HG02678 (cell line): ENCODE measurements around the gene RASIP1.

Experiments used
- ATAC-seq: cut with Tn5 transposase; IDR thresholded peaks from one replicate; pipeline ENCODE4 v1.9.1; 2021; ENCODE audit warnings: mild to moderate bottlenecking, moderate library complexity; ENCODE audit not compliant: unreplicated experiment

Gene RASIP1

DNA sequence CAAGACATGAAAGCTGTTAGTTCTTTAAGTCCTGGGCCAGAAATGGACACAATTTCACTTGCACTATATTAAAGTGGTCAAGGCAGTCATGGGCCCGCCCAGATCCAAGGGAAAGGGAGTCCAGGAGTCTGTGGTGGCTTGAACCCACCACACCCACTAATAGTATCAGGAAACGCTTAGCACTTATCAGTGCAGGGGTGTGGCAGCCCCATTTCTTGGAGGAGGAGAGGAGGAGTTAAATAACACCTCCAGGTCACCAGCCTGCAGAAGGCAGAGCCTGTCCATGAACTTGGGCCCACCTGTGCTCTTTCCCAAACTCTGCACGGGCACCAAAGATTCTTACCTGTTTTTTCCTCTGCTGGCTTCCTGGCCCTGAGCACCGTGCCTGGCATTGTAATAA, 62.2 kb downstream of the RASIP1 start:
- no peak for ATAC-seq

DNA sequence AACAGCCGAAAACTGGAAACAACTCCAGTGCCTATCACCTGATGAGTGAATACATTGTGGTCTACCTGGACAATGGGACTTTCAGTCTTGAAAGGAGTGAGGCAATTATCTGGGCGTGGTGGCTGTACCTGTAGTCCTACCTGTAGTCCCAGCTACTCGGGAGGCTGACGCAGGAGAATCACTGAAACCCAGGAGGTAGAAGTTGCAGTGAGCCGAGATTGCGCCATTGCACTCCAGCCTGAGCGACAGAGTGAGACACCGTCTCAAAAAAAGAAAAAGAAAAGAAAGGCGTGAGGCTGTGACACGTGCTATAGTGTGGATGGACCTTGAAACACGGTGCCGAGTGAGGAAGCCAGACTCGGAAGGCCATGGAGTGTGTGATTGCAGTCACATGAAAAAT, 63.5 kb downstream of the RASIP1 start:
- no peak for ATAC-seq

DNA sequence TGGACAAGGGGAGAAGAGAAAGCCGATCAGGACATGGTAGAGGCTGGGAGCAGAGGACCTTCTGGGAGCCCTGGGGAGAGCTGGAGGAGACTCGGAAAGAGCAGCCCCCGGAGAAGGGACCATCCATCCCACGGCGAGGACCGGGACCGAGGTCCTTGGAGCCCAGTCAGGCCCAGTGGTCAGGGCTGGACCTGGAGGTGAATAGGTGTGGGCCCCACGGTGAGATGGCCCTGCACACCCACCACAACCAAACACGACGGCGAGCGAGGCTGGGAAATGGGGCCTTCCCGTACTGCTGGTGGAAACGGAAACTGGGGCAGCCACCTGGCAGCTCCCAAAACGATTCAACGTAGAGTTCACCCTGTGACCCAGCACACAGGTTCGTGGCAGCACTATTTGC, 63.9 kb downstream of the RASIP1 start:
- no peak for ATAC-seq

DNA sequence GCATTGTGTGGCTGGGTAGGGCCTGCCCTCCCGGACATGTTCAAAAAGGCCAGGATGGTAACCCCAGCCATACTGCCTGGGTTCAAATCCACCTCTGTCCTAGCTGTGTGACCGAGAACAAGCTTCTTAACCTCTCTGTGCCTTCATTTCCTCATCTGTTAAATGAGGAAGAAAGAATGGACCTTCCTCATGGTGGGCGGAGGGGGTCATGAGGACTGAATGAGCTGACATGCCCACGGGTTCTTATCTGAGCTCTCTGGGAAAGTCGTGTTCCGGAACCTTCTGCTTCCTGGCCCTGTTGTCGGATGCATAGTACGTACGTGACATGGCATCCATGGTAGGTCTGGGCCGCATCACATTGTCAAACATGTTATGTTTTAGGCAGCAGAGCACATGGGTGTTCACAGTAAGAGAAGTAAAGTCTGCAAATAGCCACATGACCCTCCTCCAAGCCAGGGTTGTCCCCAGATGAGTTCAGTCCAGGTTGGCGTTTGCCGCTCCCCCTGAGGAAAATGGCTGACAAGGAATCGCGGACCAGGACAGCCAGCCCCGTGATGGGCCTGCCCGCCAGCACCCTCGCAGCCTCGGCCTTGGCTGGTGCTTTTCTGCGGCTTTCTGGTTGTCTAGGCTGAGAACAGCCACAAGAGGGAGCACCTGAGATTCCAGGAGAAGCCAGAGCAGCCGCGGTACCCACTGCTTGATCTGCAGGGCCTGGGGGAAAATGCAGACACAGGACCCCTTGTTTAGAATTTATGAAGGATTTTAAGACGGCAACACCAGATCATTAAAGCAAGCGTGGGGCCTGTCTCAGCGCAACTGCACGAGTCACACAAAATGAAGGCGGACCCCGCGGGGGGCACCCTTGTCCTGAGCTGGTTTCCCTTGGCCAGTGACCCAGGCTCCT, 65.2 kb downstream of the RASIP1 start:
- no peak for ATAC-seq

DNA sequence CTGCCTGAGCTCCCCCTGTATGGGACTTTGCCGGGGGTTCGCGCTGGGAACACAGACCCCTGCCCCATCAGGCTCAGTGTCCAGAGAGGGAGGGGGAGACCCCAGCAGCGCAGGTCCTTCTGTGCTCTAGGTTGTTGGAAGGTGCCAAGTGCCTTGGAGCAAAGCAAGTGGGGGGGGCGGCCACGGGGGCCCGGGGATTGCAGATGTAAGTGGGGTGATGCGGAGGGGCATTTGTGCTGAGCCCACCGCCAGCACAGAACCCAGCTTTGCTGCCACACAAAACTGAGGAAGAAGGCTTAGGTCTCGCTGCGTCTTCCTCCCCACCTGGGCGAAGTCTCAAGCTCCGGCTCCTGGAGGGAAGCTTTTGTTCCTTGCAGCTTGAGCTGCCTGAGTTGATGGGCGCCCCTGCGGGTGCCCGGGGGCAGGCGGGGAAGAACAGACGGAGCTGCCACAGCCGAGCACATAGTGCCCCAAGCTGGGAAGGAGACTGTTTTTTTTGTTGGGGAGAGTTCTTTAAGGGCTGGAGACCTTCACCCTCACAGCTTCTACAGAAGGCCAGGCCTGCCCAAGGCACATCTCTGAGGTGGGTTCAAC, 66.1 kb downstream of the RASIP1 start:
- ATAC-seq, result no peak

DNA sequence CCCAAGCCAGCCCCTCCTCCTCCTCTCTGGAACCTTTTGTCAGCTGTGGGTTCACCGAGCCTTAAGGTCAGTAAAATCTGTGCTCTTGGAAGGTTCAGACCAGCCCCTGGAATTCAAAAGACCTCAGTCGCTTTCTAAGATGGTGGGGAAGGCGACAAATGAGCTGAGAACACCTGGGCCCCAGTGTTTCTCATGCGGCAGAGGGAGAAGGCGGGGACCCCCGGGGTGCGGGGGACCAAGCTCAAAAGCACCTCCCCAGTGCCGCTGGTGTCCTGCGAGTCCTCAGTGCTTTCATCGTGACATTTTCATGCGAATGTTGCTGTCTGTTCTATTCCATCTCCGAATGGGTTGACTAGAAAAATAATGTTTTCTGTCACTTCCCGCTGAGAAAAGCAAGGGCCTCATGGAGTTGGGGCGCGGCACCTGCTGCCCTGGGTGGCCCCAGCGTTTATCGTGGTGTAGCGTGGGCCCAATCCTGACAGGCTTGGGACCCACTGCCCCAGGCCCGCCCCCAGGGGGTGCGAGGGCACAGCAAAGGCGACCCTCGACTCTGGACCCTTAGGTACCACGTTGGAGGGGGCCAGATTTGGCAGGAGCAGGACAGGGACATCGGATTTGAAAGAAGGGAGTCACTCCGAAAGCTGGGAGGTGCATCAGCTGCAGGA, 66.8 kb downstream of the RASIP1 start:
- ATAC-seq, result no peak

DNA sequence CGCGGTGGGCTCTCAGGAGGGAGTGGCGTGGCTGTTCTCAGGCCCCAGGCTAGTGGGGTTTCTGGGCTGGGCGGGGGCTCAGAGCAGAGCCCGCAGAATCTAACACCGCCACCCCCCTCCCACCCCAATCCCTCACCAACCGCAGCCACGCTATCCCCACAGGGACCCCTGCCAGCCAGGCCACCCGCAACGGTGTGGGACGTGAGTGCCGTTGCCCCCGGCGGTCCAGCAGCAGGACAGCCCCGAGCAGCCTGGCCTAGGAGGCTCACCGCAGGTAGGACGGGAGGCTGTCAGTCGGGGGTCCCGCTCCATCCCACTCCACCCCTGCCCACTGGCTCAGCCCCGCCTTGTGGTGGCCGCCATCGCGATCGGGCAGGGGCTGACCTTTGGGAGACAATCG, 67.4 kb downstream of the RASIP1 start, which contains the start of gene NTN5:
Gene NTN5, minus strand, starts transcription at position 24 of the 400 bp plus-strand sequence. CDS start 2,031 bp downstream, outside the sequence.
- no peak for ATAC-seq

DNA sequence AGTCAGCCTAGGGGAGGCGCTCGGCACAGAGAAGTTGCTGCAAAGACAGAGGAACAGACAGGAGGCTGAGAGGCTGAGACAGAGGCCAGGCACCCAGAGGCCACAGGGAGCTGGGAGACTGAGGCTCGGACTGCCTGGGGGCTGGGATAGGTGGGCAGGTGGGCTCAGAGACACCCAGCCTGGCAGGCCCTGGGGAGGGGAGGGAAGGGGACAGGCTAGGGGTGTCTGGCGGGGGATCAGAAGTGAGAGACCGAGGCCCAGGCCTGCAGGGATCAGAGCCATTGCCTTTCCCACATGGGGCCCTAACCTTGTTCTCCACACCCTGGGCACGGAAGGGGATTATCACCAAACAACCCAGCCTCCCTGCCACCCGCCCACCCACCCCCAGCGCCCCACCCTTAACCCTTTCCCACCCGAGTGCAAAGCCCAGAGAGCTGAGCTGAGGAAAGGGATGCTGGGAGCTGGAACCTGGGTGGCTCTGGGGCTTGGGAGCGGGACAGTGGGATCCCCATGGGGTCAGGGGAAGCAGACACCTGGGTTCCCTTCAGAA, 68.9 kb downstream of the RASIP1 start:
- ATAC-seq, result no peak

DNA sequence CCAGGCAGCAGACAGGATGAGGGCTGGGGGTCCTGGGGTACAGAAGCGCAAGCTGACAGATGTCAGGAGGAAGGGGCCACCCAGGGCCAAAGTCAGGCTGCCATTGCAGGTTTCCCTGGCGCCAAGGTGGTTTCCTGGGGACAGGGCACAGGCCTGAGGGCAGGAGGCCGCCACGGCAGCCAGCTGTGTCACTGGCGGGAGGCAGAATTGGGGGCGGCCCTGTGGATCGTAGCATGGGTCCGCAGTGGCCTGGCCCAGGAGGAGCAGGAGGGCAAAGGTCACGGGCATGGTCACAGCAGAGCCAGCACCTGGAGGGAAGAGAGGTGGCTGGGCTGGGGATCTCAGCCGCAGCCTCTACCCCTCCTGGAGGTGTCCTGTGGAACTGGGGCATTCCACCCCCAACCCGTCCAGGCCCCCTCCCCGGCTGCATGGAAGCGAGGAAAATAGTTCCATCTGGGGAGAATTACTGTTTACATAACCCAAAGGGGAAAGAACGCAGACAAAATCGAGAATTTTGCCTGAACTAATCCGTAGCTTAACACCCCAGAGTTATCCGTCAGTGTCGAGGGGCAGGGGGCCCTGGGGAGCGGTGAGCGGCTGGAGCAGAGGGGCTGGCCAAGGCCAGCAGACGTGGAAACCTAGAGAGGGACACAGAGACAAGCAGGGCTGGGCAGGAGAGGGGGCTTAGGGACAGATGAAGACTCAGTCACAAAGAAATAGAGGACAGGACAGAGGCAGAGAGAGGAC, 69.5 kb downstream of the RASIP1 start:
- no peak for ATAC-seq
